A549 (cell line): ENCODE data around the gene PHTF2.

Experiments
- CBX8 ChIP-seq: fragments of 200-600 bp; sonication (generic); IDR thresholded peaks from 2 replicates; pipeline ENCODE4 v1.6.1; 2016
- CTCF ChIP-seq: fragments of >200 bp; sonication (Bioruptor Twin); formaldehyde crosslinking; IDR thresholded peaks from 3 replicates; pipeline ENCODE4 v1.5.1; 2016
- HMGXB4 ChIP-seq: fragments of 250-450 bp; sonication (Bioruptor Pico); IDR thresholded peaks from 2 replicates; pipeline ENCODE4 v1.5.0; 2021; ENCODE audit warnings: mild to moderate bottlenecking, moderate library complexity, borderline replicate concordance
- RAD21 ChIP-seq, 2 experiments: fragments of >200 bp in 1 of 2; sonication (Bioruptor Twin) in 1 of 2; formaldehyde crosslinking in 1 of 2; IDR thresholded peaks in 1 of 2; conservative IDR thresholded peaks in 1 of 2; 2 replicates in 1 of 2; 3 replicates in 1 of 2; pipeline ENCODE4 v1.6.1; 2012 to 2018; ENCODE audit warnings: inconsistent platforms in 1 of 2
- TF ChIP-seq, protein P1 (sequence below): IDR thresholded peaks from 2 replicates; pipeline ENCODE4 v1.6.1; 2012

GRCh38 chr7:77912293-77912692 lies 113.7 kb downstream of the PHTF2 start:
- no peak for TF ChIP-seq CBX8
- no peak for TF ChIP-seq CTCF
- TF ChIP-seq HMGXB4 = no peak
- no peak for TF ChIP-seq RAD21 (conservative IDR thresholded peaks at IDR 0.05 in 1 of 2, IDR thresholded peaks at IDR 0.05 in 1 of 2)
- TF ChIP-seq, protein P1, sequence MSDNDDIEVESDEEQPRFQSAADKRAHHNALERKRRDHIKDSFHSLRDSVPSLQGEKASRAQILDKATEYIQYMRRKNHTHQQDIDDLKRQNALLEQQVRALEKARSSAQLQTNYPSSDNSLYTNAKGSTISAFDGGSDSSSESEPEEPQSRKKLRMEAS = no peak
